SHP77 treated with DMSO at 0.1 percent for 48 hours (cell line): ENCODE measurements around the gene SOX15.
A peak's percentile ranks its signal among the peaks of the same experiment; 100 is the strongest.
"Not testable (repeated sequence)": the region's sequence is repeated elsewhere in the genome, so short reads cannot be mapped to it uniquely, and the experiment has no call there.

Source experiments
- DNase-seq: peaks from one replicate; lab custom pipeline; 2025; lab: John Stamatoyannopoulos, UW

SOX15 gene

DNA sequence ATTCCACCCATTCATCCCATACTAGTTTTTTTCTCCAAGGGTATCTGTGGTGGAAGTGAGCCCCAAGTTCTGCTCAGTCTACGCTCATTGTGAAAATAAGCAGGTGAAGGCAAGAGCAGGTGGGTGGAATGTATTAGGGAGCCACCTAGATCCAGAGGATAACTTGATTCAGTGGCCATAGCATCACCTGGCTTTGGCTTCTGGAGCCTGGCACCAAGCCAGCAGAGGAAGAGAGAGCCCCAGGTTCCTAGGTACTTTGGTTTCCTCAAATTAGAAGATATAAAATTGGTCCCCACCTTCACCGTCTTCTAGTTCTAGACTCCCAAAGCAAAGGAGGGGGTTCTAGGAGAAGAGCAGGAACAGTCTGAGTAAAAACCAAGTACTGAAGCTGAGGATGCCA is 20.7 kb upstream of the SOX15 start:
- no peak for DNase-seq

DNA sequence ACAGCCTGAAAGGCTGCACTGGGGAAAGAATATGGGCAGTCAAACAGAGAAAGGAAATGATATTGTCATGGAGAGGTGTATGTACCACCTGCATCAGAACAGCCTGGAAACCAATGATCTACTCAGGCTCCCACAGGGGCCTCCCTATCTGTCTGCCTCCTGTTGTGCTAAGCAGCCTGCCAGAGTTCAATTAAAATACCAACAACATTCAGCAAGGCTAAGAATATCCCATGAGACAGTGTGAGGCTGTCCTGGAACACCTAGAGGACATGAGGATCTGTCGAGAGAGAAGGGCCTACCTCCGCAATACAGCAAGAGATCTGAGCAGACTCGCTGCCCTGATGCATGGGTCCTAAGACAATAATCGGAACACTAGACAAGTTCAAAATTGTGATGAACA is 16.4 kb upstream of the SOX15 start:
- no peak for DNase-seq

DNA sequence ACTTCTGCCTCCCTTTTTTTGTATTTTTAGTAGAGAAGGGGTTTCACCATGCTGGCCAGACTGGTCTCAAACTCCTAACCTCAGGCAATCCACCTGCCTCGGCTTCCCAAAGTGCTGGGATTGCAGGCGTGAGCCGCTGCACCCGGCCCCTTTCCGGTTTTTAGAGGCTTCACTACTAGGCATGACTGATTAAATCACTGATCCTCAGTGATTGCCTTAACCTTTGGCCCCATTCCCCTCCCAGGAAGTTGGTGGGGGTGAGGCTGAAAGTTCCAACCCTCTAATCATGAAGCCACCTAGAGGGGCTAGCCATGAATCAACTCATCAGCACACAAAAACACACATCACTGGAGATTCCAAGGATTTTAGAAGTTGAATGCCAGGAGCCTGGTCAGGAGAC is 7.7 kb upstream of the SOX15 start:
- DNase-seq, result not testable (repeated sequence)

DNA sequence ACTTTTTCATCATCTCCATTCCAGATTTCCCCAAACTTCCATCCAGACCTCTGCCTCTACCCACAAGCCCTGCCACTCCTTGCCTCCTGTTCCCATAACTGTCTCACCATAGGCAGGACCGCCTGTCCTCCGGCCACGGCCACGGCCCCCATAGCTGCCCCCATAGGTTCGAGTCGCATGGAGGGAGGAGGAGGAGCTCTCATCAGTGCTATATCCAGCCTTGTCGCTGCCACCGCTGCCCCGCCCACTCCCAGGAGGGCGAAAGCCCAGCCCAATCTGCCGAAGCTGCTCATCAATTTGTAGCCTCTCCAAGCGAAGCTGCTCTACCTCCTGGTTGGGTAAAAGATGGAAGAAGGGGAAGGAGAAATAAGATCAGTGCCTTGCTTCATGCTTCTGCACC is 3.4 kb upstream of the SOX15 start:
- DNase-seq, result no peak

DNA sequence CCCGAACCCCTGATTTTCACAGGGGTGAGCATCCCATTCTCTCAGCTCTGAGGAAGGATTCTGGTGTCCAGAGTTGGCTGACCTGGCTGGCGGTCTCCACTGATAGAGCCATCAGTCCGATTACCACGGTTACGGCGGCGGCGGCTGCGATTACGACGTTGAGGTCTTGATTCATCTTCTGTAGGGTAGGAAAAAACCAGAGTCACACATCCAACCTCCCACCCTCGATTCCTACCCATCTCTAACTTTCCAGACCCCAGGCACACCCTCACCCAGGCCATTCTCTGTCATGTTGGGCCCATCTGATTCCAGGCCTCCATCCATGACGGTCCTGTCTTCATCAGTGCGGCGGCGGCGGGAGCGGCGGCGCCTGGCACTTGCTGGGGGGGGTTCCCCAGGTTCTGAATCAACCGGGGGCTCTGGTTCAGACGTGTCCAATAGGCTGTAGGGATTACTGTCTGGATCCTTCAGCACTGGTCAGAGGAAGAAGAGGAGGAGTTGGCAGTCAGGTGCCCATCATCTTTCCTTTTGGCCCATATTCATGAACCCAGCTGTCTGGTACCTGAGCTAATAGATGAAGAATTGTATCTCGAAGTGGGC is 2.6 kb upstream of the SOX15 start:
- DNase-seq, result no peak

DNA sequence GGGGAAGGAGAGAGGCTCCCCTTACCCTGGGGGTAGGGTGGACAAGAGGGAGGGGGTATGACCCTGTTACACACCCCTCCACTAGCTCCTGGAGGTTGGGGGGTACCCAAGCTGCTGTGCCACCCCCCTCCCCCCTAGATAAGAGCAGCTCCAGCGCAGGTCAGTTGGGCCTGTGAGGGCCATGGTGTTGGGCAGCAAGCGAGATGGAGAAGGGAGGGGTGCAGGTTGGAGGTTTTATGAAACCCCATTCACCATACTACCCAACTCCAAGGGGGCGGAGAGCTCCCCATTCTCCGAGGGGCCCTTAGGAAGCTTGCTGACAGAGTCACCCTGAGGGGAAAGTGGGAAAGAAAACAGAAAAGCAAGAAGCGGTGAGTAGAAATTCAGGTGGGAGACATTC is 1.7 kb upstream of the SOX15 start:
- DNase-seq, result no peak

DNA sequence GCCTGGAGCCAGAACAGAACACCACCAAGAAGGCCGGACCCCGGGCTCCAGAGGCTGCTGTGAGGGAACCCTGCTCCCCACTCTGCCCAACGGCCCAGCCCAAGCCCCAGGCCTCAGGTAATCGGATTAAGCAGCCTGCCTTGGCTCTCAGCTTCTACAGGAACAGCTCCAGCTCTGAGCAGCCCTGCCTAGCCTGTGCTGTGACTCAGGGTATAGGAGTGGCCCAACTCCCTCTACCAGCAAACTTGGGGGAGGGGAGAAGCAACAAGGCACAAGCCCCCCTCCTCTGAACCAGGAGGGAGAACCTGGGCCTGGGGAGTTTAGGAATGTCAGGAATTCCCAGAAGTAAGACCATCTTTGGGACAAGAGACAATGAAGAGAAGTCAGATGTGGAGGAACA is 849 bp upstream of the SOX15 start:
- no peak for DNase-seq

DNA sequence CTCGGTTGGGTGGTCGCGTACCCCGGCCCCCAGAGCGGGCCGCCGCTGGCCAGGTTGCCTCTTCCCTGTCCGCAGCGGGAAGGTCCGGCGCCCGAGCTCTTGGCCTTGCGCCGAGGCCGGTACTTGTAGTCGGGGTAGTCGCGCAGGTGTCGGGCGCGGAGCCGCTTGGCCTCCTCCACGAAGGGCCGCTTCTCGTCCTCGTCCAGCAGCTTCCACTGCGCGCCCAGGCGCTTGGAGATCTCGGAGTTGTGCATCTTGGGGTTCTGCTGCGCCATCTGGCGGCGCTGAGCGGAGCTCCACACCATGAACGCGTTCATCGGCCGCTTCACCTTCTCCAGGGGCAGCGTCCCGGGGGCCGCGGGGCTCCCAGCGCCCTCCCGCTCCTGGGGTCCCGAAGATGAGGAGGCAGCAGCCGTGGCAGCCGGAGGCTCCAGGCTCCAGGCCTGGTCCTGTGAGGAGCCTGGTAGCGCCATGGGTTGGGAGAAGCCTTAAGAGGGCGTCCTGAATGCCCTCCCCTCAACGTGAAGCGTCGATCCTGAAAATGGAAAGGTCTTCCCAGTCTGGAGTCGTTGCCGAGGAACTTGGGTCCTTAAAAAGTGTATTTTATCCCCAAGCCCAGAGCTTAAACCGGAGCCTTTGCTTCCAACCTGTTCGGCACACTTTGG is 558 bp downstream of the SOX15 start:
- DNase-seq, result peak; percentile 80

DNA sequence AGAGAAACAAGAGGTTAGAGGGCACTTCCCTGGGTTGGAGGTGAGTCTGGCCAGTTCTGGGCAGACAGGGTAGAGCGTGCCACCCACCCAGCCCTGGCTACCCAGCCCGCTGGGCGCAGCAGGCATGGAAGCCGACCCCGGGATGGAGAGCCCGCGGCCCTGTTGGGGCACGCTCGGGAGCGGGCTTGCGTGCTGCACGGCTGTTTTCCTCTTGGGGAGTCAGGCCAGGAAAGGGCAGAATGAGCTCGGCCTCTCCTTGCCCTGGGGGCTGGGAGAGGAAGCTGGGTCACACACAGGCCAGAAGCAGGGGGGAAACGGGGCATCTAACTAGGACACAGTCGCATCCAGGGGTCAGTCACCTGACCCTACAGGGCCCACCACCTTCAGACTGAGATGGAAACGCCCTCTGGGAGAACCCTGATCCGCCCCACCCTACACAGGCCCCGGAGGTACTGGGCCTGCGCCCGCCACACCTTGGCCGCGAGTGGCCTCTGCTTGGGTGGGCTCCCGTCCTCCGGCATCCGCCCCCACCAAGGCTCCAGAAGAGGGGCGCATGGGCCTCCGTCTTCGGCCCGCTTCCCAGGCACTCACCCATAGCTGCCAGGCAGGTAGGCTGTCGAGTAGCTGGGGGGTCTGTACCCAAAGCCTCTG is 1.2 kb downstream of the SOX15 start:
- DNase-seq, result no peak

DNA sequence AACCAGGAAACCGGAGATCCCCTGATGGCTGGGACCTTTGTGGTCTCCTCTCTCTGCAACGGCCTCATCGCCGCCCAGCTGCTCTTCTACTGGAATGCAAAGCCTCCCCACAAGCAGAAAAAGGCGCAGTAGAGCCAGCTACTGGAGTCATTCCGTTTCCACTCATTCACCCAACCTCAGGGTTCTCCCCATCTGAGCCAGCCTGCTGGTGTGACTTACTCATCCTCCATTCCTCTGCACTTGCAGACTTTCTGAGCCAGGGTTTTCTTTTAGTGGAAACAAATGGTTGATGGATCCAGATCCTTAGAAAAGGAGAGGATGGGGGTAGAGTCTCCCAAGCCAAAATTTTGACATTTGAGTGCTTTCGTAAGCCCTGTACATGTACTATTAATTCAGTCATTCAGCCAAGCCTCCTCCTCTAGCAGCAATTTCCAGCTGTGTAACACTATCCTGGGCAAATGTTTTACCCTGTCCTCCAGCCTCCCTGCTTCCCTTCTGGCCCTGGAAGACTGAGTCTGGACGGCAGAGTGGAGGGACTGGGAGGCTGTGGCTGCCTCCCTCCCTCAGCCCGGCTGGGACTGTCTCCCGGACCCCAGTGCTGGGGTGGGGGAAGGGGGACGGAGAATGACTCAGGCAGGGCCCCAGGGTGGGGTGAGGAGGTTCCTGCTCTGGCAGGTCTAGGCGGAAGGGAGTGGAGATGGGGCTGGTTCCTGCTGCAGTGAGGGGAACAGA is 2.3 kb downstream of the SOX15 start:
- DNase-seq, result no peak

DNA sequence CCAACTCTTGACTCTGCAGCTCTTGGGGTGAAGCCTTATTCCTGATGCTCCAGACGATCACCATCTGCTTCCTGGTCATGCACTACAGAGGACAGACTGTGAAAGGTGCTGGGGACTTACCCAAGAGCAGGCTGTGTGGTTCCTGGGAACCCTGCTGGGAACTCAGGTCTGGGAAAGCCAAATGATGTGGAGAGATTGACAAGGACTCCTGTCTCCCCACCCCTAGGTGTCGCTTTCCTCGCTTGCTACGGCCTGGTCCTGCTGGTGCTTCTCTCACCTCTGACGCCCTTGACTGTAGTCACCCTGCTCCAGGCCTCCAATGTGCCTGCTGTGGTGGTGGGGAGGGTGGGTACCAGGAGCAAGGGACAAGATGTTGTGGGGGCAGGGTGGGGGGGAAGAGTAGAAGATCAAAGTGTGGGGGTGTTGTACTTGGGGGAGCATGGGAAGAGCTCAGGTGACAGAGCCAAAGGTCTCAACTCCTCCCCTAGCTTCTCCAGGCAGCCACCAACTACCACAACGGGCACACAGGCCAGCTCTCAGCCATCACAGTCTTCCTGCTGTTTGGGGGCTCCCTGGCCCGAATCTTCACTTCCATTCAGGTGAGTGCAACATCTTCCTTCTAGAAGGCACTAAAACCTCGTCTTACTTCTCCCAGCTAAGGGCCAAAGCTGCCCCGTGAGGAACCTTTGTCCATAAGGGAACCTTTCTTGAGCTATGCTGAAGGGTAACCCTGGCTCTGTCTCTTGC is 3.0 kb downstream of the SOX15 start:
- DNase-seq, result peak; percentile 19

DNA sequence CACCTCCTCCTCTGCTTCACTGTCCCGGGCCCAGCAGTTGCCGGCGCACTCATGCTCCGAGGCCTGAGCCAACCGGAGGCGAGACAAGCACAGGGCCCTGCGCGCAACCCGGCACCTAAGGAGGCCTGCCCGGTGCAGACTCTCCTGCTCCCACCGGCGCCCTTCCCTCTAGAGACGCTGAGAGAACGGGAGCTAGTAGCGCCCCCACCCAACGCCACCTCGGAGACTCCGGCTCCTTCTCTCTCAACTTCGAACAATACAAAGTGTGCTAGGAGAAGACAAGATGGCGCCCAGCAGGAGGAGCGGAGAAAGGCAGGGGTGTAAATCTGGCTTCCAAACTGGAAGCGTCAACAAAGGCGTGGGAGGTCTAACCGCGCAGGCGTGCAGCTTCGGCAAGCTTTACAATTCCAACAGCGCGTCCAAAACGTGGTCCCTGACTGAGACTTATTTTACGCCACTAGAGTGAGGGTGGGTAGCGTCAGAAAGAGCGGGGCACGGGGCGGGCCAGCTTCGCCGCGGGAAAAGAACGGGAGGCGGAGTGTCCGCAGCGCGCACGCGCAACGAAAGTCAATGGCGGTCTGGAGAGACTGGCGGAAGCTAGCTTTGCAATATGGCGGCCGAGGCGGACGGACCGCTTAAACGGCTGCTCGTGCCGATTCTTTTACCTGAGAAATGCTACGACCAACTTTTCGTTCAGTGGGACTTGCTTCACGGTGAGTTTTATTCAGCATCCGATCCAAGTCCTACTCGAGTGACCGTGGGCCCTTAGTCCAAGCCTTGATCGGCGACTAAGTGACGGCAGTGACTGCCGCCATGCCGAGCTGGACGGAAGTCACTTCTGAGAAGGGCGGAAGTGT is 6.4 kb downstream of the SOX15 start, which contains the start of gene MPDU1:
Gene MPDU1 (plus strand): TSS at position 600 of the 857 bp plus-strand sequence. CDS start 11 bp downstream, at position 611.
- peak; percentile 98 for DNase-seq

DNA sequence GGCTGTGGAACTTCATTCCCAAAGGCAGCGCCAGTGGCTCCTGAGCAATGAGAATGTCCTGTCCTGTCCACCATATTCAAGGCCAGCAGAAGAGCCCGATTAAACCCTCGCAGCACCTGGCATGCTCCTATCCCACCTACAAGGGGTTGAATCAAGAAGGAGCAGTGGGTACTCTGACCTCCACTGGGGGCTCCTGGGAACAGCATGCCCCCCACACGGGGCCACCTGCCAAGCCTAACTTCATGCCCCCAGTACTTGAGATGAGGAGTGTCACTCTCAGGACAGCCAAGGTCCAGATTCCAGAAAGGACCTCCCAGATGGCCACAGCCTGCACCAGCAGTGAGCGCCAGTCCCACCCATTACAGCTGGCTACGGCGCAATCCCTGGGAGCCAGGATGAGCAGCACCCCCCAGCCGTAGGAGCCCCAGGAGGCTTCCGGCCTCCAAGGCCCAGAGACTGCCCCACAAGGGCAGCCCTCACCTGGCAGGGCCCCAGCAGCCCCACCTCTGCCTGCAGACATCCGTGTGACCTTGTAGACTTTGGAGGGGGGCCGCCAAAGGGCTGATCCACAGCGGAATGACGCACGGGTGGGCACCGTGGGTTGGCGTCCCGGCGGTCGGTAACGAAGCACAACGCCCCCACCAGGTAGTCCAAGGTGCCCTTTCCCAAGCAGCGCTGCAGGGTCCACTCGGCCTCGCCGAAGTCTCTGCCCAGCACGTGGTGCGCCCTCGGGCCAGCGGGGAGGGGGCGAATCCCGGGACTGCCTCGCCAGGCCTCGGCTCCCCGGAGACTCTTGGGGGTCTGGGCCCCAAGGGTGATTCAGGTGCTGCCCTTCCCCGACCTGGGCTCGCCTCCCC is 7.3 kb downstream of the SOX15 start:
- no peak for DNase-seq

DNA sequence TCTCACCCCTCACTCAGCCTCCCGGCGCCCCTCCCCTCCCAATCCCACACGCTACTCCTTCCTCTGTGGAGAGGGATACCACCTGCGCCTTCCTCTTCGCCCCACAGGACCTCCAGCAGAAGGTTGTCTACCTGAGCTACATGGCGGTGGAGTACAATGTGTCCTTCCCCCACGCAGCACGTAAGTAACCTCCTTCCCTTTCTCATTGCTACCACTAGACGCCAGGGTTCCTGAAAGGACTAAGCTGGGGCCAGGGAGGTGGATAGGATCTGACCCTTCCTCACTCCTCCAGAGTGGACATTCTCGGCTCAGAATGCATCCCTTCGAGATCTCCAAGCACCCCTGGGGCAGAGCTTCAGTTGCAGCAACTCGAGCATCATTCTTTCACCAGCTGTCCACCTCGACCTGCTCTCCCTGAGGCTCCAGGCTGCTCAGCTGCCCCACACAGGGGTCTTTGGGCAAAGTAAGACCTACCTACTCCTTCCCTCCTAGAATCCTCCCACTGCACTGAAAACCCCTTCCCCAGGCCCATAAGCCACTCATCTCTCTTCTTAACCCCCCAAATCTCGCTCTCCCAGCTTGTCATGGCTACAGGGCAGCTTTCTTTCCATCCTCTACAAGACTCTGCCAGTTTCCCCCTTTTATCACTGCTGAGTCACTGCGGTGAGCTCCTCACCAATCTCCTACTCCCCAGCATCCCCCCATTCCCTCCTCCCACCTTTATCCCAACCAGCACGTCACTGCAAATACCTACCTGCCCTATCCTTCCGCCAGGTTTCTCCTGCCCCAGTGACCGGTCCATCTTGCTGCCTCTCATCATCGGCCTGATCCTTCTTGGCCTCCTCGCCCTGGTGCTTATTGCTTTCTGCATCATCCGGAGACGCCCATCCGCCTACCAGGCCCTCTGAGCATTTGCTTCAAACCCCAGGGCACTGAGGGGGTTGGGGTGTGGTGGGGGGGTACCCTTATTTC is 9.0 kb downstream of the SOX15 start:
- no peak for DNase-seq

DNA sequence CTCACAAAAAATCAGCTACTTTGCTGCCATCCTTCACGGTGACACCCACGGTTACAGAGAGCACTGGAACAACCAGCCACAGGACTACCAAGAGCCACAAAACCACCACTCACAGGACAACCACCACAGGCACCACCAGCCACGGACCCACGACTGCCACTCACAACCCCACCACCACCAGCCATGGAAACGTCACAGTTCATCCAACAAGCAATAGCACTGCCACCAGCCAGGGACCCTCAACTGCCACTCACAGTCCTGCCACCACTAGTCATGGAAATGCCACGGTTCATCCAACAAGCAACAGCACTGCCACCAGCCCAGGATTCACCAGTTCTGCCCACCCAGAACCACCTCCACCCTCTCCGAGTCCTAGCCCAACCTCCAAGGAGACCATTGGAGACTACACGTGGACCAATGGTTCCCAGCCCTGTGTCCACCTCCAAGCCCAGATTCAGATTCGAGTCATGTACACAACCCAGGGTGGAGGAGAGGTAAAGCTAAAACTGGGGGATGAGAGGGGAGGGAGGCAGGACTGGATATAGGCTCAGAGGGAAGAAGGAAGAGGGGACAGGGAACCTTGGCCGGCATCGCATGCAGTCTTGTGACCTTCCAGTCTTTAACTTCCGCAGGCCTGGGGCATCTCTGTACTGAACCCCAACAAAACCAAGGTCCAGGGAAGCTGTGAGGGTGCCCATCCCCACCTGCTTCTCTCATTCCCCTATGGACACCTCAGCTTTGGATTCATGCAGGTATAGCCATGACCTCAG is 9.9 kb downstream of the SOX15 start:
- DNase-seq, result no peak

DNA sequence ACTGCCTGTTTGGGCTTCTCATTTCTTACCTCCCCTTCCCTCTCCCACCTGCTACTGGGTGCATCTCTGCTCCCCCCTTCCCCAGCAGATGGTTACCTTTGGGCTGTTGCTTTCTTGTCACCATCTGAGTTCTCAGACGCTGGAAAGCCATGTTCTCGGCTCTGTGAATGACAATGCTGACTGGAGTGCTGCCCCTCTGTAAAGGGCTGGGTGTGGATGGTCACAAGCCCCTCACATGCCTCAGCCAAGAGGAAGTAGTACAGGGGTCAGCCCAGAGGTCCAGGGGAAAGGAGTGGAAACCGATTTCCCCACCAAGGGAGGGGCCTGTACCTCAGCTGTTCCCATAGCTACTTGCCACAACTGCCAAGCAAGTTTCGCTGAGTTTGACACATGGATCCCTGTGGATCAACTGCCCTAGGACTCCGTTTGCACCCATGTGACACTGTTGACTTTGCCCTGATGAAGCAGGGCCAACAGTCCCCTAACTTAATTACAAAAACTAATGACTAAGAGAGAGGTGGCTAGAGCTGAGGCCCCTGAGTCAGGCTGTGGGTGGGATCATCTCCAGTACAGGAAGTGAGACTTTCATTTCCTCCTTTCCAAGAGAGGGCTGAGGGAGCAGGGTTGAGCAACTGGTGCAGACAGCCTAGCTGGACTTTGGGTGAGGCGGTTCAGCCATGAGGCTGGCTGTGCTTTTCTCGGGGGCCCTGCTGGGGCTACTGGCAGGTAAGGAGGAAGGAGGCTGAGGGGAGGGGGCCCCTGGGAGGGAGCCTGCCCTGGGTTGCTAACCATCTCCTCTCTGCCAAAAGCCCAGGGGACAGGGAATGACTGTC is 10.7 kb downstream of the SOX15 start, which contains the start of gene CD68:
Gene CD68 (plus strand): TSS at position 638 of the 833 bp plus-strand sequence. CDS start 40 bp downstream, at position 678.
- DNase-seq, result no peak
